DMS153 (cell line): Measurements from ENCODE around the gene MRPL44.
"Not testable (repeated sequence)": the region's sequence is repeated elsewhere in the genome, so short reads cannot be mapped to it uniquely, and the experiment has no call there.

ENCODE experiments used
- DNase-seq: peaks from one replicate; lab custom pipeline; 2025; lab: John Stamatoyannopoulos, UW

MRPL44 gene

GRCh38 chr2:223971731-223972130 is 14.5 kb downstream of the MRPL44 start:
- no peak for DNase-seq

- no peak for DNase-seq
These were observed 15.4 kb downstream of the MRPL44 start for GRCh38 chr2:223972656-223973102.

- no peak for DNase-seq
These were observed 16.3 kb downstream of the MRPL44 start for GRCh38 chr2:223973606-223974005.

- DNase-seq, result no peak
These were observed 19.5 kb downstream of the MRPL44 start for GRCh38 chr2:223976635-223977226.

- no peak for DNase-seq
These were observed 21.2 kb downstream of the MRPL44 start for GRCh38 chr2:223978451-223978850.

GRCh38 chr2:223979730-223980396 is 22.6 kb downstream of the MRPL44 start:
- no peak for DNase-seq

GRCh38 chr2:223980397-223980735 is 23.1 kb downstream of the MRPL44 start:
- DNase-seq, result no peak

GRCh38 chr2:223980803-223981202 is 23.5 kb downstream of the MRPL44 start:
- no peak for DNase-seq

GRCh38 chr2:223981241-223981640 is 24.0 kb downstream of the MRPL44 start:
- DNase-seq, result no peak

- DNase-seq, result no peak
These were observed 32.1 kb downstream of the MRPL44 start for GRCh38 chr2:223989206-223989855.

GRCh38 chr2:223989856-223990232 is 32.6 kb downstream of the MRPL44 start:
- no peak for DNase-seq

- DNase-seq, result no peak
These were observed 34.3 kb downstream of the MRPL44 start for GRCh38 chr2:223991611-223992010.

GRCh38 chr2:223993634-223994232 is 36.5 kb downstream of the MRPL44 start:
- DNase-seq, result peak; percentile 65

- no peak for DNase-seq
These were observed 37.4 kb downstream of the MRPL44 start for GRCh38 chr2:223994562-223995162.

- no peak for DNase-seq
These were observed 38.3 kb downstream of the MRPL44 start for GRCh38 chr2:223995569-223995968.

GRCh38 chr2:223996391-223996790 is 39.1 kb downstream of the MRPL44 start:
- no peak for DNase-seq

- DNase-seq, result no peak
These were observed 40.7 kb downstream of the MRPL44 start for GRCh38 chr2:223997938-223998337.

GRCh38 chr2:223998948-223999347 is 41.7 kb downstream of the MRPL44 start:
- DNase-seq, result no peak

- DNase-seq, result no peak
These were observed 42.6 kb downstream of the MRPL44 start for GRCh38 chr2:223999862-224000261.

- not testable (repeated sequence) for DNase-seq
These were observed 43.4 kb downstream of the MRPL44 start for GRCh38 chr2:224000662-224001061.

GRCh38 chr2:224004105-224004695 is 46.9 kb downstream of the MRPL44 start:
- no peak for DNase-seq

- DNase-seq, result no peak
These were observed 51.5 kb downstream of the MRPL44 start for GRCh38 chr2:224008702-224009261.
